ENCODE measurements around the gene ANAPC2. TPM values are rescaled to one million over a fixed set of nuclear protein-coding genes. Genes with fewer than 3 reads are reported as not detected.

ANAPC2 gene
- polyA plus RNA-seq, 3 donors, result 1.9 to 76.8 (median 2.0) TPM

GRCh38 chr9:137138058-137138721 lies 50.2 kb downstream of the ANAPC2 start:
- no peak overlapping the region for H3K9ac ChIP-seq (ENCODE audit: insufficient read depth, low read length, poor library complexity, severe bottlenecking)
- H3K79me2 ChIP-seq (ENCODE audit: insufficient read depth, low read length), result no peaks in the 10 kb centered on the region
- Mint-ChIP-seq H3K9me3 (peaks cover 0 to 7% (median 1%) of the 10 kb centered on the region in 7 donors), H3K4me1 (no peaks in the 10 kb centered on the region), H3K4me3 (peak overlapping the region in 1 of 2 donors; percentile 81), H3K36me3 (peaks cover 0 to 2% of the 10 kb centered on the region in 2 donors), H3K27ac (peak overlapping the region in 1 of 7 donors; percentile 80), H3K27me3 (ENCODE audit: low read depth in 3 of 3) (peaks cover 63 to 80% (median 66%) of the 10 kb centered on the region in 3 donors)
- no peak overlapping the region for H3K27ac ChIP-seq (ENCODE audit: low read depth in 1 of 2, low read length in 2 of 2)
- DNase-seq, result no peak
- H2AFZ ChIP-seq (ENCODE audit: insufficient read depth, low read depth, low read length, poor library complexity, severe bottlenecking), result no peak overlapping the region
- intact Hi-C loops (cut with micrococcal nuclease), result no loop called here
- WGBS (ENCODE audit: insufficient coverage), result 19% methylated on average over 17 of the region's 25 CpGs
- peaks cover 0 to 14% of the 10 kb centered on the region in 2 donors for H3K9me3 ChIP-seq (replicated peaks in 1 of 2; ENCODE audit: control insufficient read depth in 1 of 2, insufficient read depth in 1 of 2, low read length in 2 of 2)
- no peaks in the 10 kb centered on the region for H3K36me3 ChIP-seq (replicated peaks in 1 of 2; ENCODE audit: control insufficient read depth in 1 of 2, insufficient read depth in 2 of 2, low read length in 2 of 2)
- H3K4me3 ChIP-seq (replicated peaks in 1 of 3; ENCODE audit: low read depth in 2 of 3, low read length in 3 of 3), result no peak overlapping the region
- H3K27me3 ChIP-seq (ENCODE audit: control insufficient read depth in 2 of 2, insufficient read depth in 2 of 2, low read length in 2 of 2), result peaks cover 14 to 53% of the 10 kb centered on the region in 2 donors
- H4K20me1 ChIP-seq (ENCODE audit: insufficient read depth, low read length), result no peaks in the 10 kb centered on the region
- TF ChIP-seq, protein P1, sequence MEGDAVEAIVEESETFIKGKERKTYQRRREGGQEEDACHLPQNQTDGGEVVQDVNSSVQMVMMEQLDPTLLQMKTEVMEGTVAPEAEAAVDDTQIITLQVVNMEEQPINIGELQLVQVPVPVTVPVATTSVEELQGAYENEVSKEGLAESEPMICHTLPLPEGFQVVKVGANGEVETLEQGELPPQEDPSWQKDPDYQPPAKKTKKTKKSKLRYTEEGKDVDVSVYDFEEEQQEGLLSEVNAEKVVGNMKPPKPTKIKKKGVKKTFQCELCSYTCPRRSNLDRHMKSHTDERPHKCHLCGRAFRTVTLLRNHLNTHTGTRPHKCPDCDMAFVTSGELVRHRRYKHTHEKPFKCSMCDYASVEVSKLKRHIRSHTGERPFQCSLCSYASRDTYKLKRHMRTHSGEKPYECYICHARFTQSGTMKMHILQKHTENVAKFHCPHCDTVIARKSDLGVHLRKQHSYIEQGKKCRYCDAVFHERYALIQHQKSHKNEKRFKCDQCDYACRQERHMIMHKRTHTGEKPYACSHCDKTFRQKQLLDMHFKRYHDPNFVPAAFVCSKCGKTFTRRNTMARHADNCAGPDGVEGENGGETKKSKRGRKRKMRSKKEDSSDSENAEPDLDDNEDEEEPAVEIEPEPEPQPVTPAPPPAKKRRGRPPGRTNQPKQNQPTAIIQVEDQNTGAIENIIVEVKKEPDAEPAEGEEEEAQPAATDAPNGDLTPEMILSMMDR (IDR thresholded peaks at IDR 0.05), result no peak
- H3K4me1 ChIP-seq (ENCODE audit: control insufficient read depth in 1 of 2, insufficient read depth in 2 of 2, low read length in 2 of 2), result no peaks in the 10 kb centered on the region
- no peak overlapping the region for H3K4me2 ChIP-seq (replicated peaks; ENCODE audit: extremely low read depth, low read length, poor library complexity, severe bottlenecking)

GRCh38 chr9:137136881-137137607 lies 51.3 kb downstream of the ANAPC2 start:
- Histone ChIP-seq H3K27me3 (ENCODE audit: control insufficient read depth in 2 of 2, insufficient read depth in 2 of 2, low read length in 2 of 2) (peaks cover 14 to 53% of the 10 kb centered on the region in 2 donors), H3K9ac (ENCODE audit: insufficient read depth, low read length, poor library complexity, severe bottlenecking) (no peak overlapping the region), H3K4me1 (ENCODE audit: control insufficient read depth in 1 of 2, insufficient read depth in 2 of 2, low read length in 2 of 2) (no peaks in the 10 kb centered on the region), H3K27ac (ENCODE audit: low read depth in 1 of 2, low read length in 2 of 2) (no peak overlapping the region), H3K36me3 (replicated peaks in 1 of 2; ENCODE audit: control insufficient read depth in 1 of 2, insufficient read depth in 2 of 2, low read length in 2 of 2) (no peaks in the 10 kb centered on the region), H4K20me1 (ENCODE audit: insufficient read depth, low read length) (no peaks in the 10 kb centered on the region), H3K4me3 (replicated peaks in 1 of 3; ENCODE audit: low read depth in 2 of 3, low read length in 3 of 3) (no peak overlapping the region), H3K4me2 (replicated peaks; ENCODE audit: extremely low read depth, low read length, poor library complexity, severe bottlenecking) (no peak overlapping the region), H3K79me2 (ENCODE audit: insufficient read depth, low read length) (no peaks in the 10 kb centered on the region), H3K9me3 (replicated peaks in 1 of 2; ENCODE audit: control insufficient read depth in 1 of 2, insufficient read depth in 1 of 2, low read length in 2 of 2) (peaks cover 0 to 14% of the 10 kb centered on the region in 2 donors), H2AFZ (ENCODE audit: insufficient read depth, low read depth, low read length, poor library complexity, severe bottlenecking) (no peak overlapping the region)
- H3K27me3 Mint-ChIP-seq (ENCODE audit: low read depth in 3 of 3), result peaks cover 63 to 78% (median 66%) of the 10 kb centered on the region in 3 donors
- peak overlapping the region in 1 of 2 donors; percentile 81 for H3K4me3 Mint-ChIP-seq
- intact Hi-C loops (cut with micrococcal nuclease), result no loop called here
- no peaks in the 10 kb centered on the region for H3K4me1 Mint-ChIP-seq
- no peak for DNase-seq
- H3K9me3 Mint-ChIP-seq, result peaks cover 0 to 7% (median 1%) of the 10 kb centered on the region in 7 donors
- peaks cover 0 to 2% of the 10 kb centered on the region in 2 donors for H3K36me3 Mint-ChIP-seq
- WGBS (ENCODE audit: insufficient coverage), result 88% methylated on average over 9 of the region's 23 CpGs
- H3K27ac Mint-ChIP-seq, result no peak overlapping the region
- TF ChIP-seq, protein P1 (IDR thresholded peaks at IDR 0.05), result no peak

Data from CD14-positive monocyte (primary cell).